ENCODE measurements around the gene ABCC6. TPM values are rescaled to one million over a fixed set of nuclear protein-coding genes. Genes with fewer than 3 reads are reported as not detected.

Gene ABCC6
- total RNA-seq, 1 experiment from 2014 or later: 1.1 TPM

DNA sequence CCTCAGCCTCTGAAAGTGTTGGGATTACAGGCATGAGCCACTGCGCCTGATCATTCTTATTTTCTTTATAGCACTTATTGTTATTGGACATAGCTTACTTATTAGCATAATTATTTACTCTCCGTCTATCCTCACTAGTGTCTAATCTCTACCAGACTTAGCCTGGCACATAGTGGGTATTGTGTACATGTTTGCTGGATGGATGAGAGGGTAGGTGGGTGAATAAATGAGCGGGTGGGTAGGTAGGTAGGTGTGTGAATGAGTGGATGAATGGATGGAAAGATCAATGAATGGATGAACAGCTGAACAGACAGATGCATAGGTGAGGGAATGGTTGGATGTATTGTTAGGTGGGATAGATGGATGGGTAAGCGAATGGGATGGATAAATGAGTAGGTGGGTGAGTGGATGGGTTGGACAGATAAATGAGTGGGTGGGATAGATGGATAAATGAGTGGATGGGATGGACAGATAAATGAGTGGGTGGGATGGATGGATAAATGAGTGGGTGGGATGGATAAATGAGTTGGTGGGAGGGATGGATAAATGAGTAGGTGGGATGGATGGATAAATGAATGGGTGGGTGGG is 51.9 kb downstream of the ABCC6 start:
- Histone ChIP-seq H3K9me3 (ENCODE audit: control insufficient read depth, low read depth, low read length) (no peaks in the 10 kb centered on the region), H2BK15ac (ENCODE audit: low read depth, low read length) (no peak overlapping the region), H3T11ph (ENCODE audit: low read length) (no peak overlapping the region), H3K79me2 (ENCODE audit: insufficient read depth, low read length) (no peaks in the 10 kb centered on the region), H3K56ac (ENCODE audit: insufficient read length, low read depth, low read length) (peak overlapping the region; percentile 62), H3K14ac (ENCODE audit: insufficient read depth, low read length) (no peak overlapping the region), H2AK5ac (ENCODE audit: insufficient read length, low read length) (no peak overlapping the region), H2BK12ac (ENCODE audit: insufficient read length, low read depth, low read length) (no peak overlapping the region), H4K91ac (ENCODE audit: insufficient read length, low read depth, low read length) (no peak overlapping the region), H2BK5ac (ENCODE audit: insufficient read length, low read length) (no peak overlapping the region), H2BK20ac (ENCODE audit: low read depth, low read length, poor library complexity, severe bottlenecking) (no peak overlapping the region), H3K27ac (ENCODE audit: insufficient read length, low read depth, low read length) (no peak overlapping the region), H3K4me1 (ENCODE audit: insufficient read depth, low read length) (no peaks in the 10 kb centered on the region), H2AFZ (ENCODE audit: low read length) (no peak overlapping the region), H3K4me2 (ENCODE audit: insufficient read depth, insufficient read length, low read length) (no peak overlapping the region), H4K8ac (replicated peaks; ENCODE audit: insufficient read length, low read depth, low read length) (no peak overlapping the region), H3K18ac (ENCODE audit: insufficient read length, low read depth, low read length) (no peak overlapping the region), H2BK120ac (ENCODE audit: low read depth, low read length, poor library complexity, severe bottlenecking) (no peak overlapping the region), H3K9ac (ENCODE audit: extremely low read depth, insufficient read length, low read length) (no peak overlapping the region), H3K27me3 (ENCODE audit: insufficient read depth, low read length) (no peaks in the 10 kb centered on the region), H4K5ac (ENCODE audit: insufficient read length, low read depth, low read length) (no peak overlapping the region), H4K20me1 (ENCODE audit: control insufficient read depth, insufficient read depth, insufficient read length) (no peaks in the 10 kb centered on the region), H3K79me1 (ENCODE audit: insufficient read depth, low read depth, low read length, poor library complexity, severe bottlenecking) (no peaks in the 10 kb centered on the region), H3K23ac (ENCODE audit: insufficient read length, low read depth, low read length) (no peak overlapping the region), H3K4ac (ENCODE audit: low read depth, low read length) (no peak overlapping the region), H3K23me2 (ENCODE audit: insufficient read length, low read depth, low read length, poor library complexity, severe bottlenecking) (no peaks in the 10 kb centered on the region)
- TF ChIP-seq, protein P1, sequence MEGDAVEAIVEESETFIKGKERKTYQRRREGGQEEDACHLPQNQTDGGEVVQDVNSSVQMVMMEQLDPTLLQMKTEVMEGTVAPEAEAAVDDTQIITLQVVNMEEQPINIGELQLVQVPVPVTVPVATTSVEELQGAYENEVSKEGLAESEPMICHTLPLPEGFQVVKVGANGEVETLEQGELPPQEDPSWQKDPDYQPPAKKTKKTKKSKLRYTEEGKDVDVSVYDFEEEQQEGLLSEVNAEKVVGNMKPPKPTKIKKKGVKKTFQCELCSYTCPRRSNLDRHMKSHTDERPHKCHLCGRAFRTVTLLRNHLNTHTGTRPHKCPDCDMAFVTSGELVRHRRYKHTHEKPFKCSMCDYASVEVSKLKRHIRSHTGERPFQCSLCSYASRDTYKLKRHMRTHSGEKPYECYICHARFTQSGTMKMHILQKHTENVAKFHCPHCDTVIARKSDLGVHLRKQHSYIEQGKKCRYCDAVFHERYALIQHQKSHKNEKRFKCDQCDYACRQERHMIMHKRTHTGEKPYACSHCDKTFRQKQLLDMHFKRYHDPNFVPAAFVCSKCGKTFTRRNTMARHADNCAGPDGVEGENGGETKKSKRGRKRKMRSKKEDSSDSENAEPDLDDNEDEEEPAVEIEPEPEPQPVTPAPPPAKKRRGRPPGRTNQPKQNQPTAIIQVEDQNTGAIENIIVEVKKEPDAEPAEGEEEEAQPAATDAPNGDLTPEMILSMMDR (conservative IDR thresholded peaks at IDR 0.05): no peak
- Mint-ChIP-seq H3K27me3 (ENCODE audit: low read depth) (peaks cover 3% of the 10 kb centered on the region; the same call in 1 of the 2 replicates), H3K4me1 (no peaks in the 10 kb centered on the region), H3K4me3 (no peak overlapping the region), H3K9me3 (no peaks in the 10 kb centered on the region), H3K27ac (no peak overlapping the region), H3K36me3 (ENCODE audit: insufficient read depth in 1 of 3, low read depth in 3 of 3) (no peaks in the 10 kb centered on the region; a peak in 1 of 7 replicates)
- WGBS (ENCODE audit: extremely low coverage, insufficient read length, low lambda C conversion rate): 100% methylated on average over 1 of the region's 4 CpGs
- DNase-seq: no peak
